ENCODE measurements around the gene CYB5D1.

- TF ChIP-seq POLR2A (IDR thresholded peaks at IDR 0.05; ENCODE audit: low read depth, low read length) (no peak), POLR2AphosphoS5 (IDR thresholded peaks at IDR 0.05; ENCODE audit: low read depth, low read length) (0 out of 2 replicates have a peak, but pooled peaks have one; percentile 33), TAF1 (IDR thresholded peaks at IDR 0.05; ENCODE audit: low read depth, low read length) (no peak), PAX5 (IDR thresholded peaks at IDR 0.05; ENCODE audit: insufficient read depth, low read length, severe bottlenecking) (no peak), POU2F2 (IDR thresholded peaks at IDR 0.05; ENCODE audit: low read depth, low read length) (no peak), SPI1 (IDR thresholded peaks at IDR 0.05; ENCODE audit: low read depth, low read length) (no peak)
These were observed 2.7 kb upstream of the CYB5D1 start, which contains the start of gene TMEM88 for GRCh38 chr17:7854851-7855659.

Data from GM12891 (cell line).